OCI-LY7 (cell line): ENCODE measurements around the gene NTMT2.

ENCODE experiments used
- CTCF ChIP-seq: fragments of 200-600 bp; sonication (generic); conservative IDR thresholded peaks from 2 replicates; pipeline ENCODE4 v1.5.1; 2014; ENCODE audit warnings: mild to moderate bottlenecking, antibody characterized with exemption, low read length, moderate library complexity, mixed read lengths
- EZH2phosphoT487 ChIP-seq: fragments of 200-600 bp; sonication (generic); IDR thresholded peaks from 2 replicates; pipeline ENCODE4 v1.6.1; 2018; ENCODE audit warnings: low read depth, borderline replicate concordance, mild to moderate bottlenecking, mixed run types, antibody characterized with exemption, low read length, moderate library complexity, mixed read lengths

GRCh38 chr1:170214117-170215032 is 68.6 kb downstream of the NTMT2 start:
- no peak for TF ChIP-seq CTCF
- TF ChIP-seq EZH2phosphoT487 = no peak
